ENCODE results near the gene ZC3HAV1L.
"Not testable (repeated sequence)": the region's sequence is repeated elsewhere in the genome, so short reads cannot be mapped to it uniquely, and the experiment has no call there.

The ZC3HAV1L gene

DNA sequence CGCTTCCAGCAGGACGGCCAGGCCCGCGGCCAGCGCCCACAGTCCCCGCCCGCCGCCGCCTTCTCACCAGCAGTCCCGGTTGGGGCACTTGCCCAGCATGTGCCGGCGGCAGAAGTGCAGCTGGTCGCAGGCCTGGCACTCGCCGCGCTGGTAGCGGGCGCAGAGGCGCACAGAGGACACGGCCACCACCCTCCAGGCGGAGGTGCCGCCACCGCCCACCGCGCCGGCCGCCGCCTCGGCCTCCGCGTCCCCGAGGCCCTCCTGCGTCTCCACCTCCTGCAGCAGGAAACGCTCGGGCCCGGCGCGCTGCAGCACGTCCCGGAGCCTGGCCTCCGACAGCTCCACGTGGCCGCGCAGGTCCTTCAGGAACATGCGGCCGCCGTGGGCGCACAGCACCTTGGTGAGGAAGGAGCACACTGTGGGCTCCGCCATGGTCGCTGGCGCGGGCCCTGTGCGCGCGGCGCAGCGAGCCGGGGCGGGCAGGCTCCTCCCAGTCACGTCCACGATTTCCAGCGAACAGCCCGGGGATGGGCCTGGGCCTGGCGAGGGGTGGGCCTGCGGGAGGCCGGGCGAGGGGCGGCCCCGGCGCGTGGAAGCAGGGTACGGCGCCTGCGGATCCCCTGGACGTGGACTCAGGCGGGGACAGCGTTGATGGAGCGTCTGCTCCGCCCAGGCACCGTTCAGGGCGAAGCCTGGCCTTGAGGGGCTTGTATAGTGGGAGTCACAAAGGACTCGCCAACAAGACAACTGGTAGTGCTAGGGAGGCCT is at the start of gene ZC3HAV1L:
ZC3HAV1L (minus strand) TSS at position 457 of the 768 bp plus-strand sequence; CDS start at position 432, 25 bp downstream.
- in situ Hi-C loops (cut with HindIII; ENCODE audit: low pct_ligation_motif_present, low pct_unique_long_range_greater_than_20kb, low sequenced_read_pairs), result no loop called here
- DNase-seq, result peak; percentile 81

DNA sequence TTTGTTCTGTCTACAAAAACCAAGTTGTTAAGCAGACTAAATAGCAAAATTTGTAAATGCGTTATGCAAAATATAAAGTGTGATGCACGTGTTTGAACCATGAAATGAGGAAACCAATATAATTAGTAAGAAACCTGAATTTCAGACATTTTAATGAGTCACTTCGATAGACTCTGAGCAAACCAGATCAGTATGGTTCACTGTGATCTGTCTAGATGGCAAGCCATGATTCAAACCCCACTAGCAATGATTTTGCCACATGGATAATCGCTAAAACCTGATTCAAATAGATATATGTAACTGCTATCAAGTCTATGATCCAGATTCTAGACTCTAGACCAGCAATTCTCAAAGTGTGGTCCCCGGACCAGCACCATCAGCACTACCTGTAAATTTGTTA is 48.9 kb upstream of the ZC3HAV1L start:
- in situ Hi-C loops (cut with HindIII; ENCODE audit: low pct_ligation_motif_present, low pct_unique_long_range_greater_than_20kb, low sequenced_read_pairs), result no loop called here
- no peak for DNase-seq

GRCh38 chr7:139081584-139081983 is 45.7 kb upstream of the ZC3HAV1L start:
- in situ Hi-C loops (cut with HindIII; ENCODE audit: low pct_ligation_motif_present, low pct_unique_long_range_greater_than_20kb, low sequenced_read_pairs), result no loop called here
- DNase-seq, result no peak

GRCh38 chr7:139080905-139081304 is 45.1 kb upstream of the ZC3HAV1L start:
- in situ Hi-C loops (cut with HindIII; ENCODE audit: low pct_ligation_motif_present, low pct_unique_long_range_greater_than_20kb, low sequenced_read_pairs), result no loop called here

DNA sequence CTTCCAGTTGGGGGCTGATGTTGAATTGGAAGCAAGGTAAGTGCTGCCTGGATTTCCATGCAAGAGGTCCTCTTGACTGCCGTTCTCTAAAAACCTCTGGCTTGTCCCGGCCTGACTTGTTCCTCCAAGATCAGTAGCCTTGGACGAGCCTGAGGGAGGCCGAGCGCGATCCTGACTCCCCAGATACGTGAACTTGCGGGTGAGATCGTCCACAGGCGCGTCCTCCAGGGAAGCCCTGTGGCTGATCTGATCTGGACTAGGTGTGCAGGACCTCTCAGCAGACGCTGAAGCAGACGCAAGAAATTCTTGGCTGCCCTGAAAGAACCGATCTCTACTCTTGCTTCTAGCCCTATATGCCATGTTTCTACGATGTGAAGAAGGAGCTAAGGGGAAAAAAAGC is 44.0 kb upstream of the ZC3HAV1L start:
- in situ Hi-C loops (cut with HindIII; ENCODE audit: low pct_ligation_motif_present, low pct_unique_long_range_greater_than_20kb, low sequenced_read_pairs), result no loop called here

More at GRCh38 chr7:139080905-139081304, 45.1 kb upstream of the ZC3HAV1L start:
- DNase-seq, result no peak

DNA sequence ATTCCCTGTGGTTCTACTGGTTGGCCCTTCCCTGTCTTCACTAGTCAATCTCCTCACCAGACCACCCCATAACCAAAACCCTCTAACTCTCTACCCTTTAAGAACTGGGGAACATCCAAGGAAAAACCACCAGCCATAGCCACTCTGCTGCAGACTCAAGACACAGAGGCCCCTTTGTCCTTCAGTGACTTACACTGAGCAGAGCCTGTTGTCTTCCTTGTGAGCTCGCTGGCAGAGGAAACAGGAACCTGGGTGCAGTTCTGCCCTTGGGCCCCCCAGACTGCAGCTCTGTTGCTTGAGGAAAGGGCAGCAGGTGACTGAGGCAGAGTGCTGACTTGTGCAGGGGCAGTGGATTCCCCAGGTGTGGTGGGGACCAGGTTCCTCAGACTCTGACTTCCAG is 43.1 kb upstream of the ZC3HAV1L start:
- in situ Hi-C loops (cut with HindIII; ENCODE audit: low pct_ligation_motif_present, low pct_unique_long_range_greater_than_20kb, low sequenced_read_pairs), result no loop called here
- no peak for DNase-seq

More for the DNA sequence above, 44.0 kb upstream of the ZC3HAV1L start:
- DNase-seq, result no peak

DNA sequence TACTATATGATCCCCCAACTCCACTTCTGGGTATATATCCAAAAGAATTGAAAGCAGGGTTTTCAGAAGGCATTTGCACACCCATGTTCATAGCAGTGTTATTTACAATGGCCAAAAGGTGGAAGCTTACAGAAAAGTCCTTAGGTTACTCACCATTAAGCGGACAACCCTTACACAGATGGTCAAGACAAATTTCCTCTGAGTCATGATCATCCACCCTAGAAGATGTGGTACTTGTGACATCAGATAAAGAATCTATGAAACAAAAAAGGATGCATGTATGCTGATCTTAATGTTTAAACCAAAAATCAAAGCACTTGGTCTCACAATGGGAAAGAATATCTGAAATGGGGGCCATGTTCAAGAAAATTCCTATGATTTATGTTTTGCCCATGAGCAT is 42.6 kb upstream of the ZC3HAV1L start:
- in situ Hi-C loops (cut with HindIII; ENCODE audit: low pct_ligation_motif_present, low pct_unique_long_range_greater_than_20kb, low sequenced_read_pairs), result no loop called here

GRCh38 chr7:139077706-139078105 is 41.9 kb upstream of the ZC3HAV1L start:
- DNase-seq; in situ Hi-C loops (cut with HindIII; ENCODE audit: low pct_ligation_motif_present, low pct_unique_long_range_greater_than_20kb, low sequenced_read_pairs): not testable (repeated sequence)

More for the DNA sequence above, 42.6 kb upstream of the ZC3HAV1L start:
- DNase-seq, result no peak

GRCh38 chr7:139075871-139076686 is 40.2 kb upstream of the ZC3HAV1L start:
- no peak for DNase-seq
- in situ Hi-C loops (cut with HindIII; ENCODE audit: low pct_ligation_motif_present, low pct_unique_long_range_greater_than_20kb, low sequenced_read_pairs), result no loop called here

- DNase-seq, result peak; percentile 88
- in situ Hi-C loops (cut with HindIII; ENCODE audit: low pct_ligation_motif_present, low pct_unique_long_range_greater_than_20kb, low sequenced_read_pairs), result no loop called here
Measured at GRCh38 chr7:139075031-139075652, 39.3 kb upstream of the ZC3HAV1L start.

GRCh38 chr7:139072796-139073195 is 37.0 kb upstream of the ZC3HAV1L start:
- no peak for DNase-seq
- in situ Hi-C loops (cut with HindIII; ENCODE audit: low pct_ligation_motif_present, low pct_unique_long_range_greater_than_20kb, low sequenced_read_pairs), result no loop called here

- in situ Hi-C loops (cut with HindIII; ENCODE audit: low pct_ligation_motif_present, low pct_unique_long_range_greater_than_20kb, low sequenced_read_pairs), result no loop called here
- DNase-seq, result no peak
Measured at GRCh38 chr7:139071680-139072079, 35.8 kb upstream of the ZC3HAV1L start.

DNA sequence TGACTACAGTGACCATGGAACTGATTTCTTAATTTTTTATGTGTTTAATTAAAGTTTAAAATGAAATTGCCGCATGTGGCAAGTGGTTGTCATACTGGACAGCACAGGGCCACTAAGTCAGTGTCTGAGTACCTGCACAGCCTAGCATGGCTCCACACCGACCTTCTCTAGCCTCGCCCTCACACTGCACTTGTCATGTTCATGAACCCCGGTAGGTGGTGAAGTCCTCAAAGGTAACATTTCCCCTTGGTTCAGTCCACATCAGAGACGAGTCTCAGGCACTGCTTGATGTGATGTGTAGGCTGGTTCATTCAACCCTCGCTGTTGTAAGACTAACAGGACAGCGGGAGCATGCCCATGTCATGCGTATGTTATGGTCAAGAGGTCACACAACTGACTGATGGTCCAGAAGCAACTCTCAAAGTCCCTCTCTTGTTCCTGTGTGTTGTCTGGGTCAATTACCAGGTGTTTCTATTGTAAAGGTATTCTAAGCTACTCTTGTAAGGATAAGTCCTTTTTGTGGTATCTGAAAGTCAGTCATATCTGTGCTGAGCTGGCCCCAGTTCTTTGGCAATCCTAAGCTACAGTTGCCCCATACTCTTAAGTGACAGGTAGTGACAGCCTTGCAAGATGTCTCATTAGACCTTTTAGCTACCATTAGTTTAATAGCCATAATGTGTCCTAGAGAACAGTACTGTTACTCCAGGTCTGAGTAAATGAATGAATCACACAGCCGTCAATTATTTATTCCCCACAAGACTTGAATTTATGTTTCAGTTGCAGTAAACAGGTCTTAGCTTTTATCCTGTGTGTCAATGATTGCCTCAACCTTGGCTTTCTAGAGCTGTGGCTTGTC is 32.9 kb upstream of the ZC3HAV1L start:
- no peak for DNase-seq
- in situ Hi-C loops (cut with HindIII; ENCODE audit: low pct_ligation_motif_present, low pct_unique_long_range_greater_than_20kb, low sequenced_read_pairs), result no loop called here

- in situ Hi-C loops (cut with HindIII; ENCODE audit: low pct_ligation_motif_present, low pct_unique_long_range_greater_than_20kb, low sequenced_read_pairs), result no loop called here
Measured at GRCh38 chr7:139066315-139066714, 30.5 kb upstream of the ZC3HAV1L start.

GRCh38 chr7:139065323-139065722 is 29.5 kb upstream of the ZC3HAV1L start:
- in situ Hi-C loops (cut with HindIII; ENCODE audit: low pct_ligation_motif_present, low pct_unique_long_range_greater_than_20kb, low sequenced_read_pairs), result no loop called here
- DNase-seq, result no peak

More at GRCh38 chr7:139066315-139066714, 30.5 kb upstream of the ZC3HAV1L start:
- no peak for DNase-seq

- in situ Hi-C loops (cut with HindIII; ENCODE audit: low pct_ligation_motif_present, low pct_unique_long_range_greater_than_20kb, low sequenced_read_pairs), result no loop called here
- no peak for DNase-seq
Measured at GRCh38 chr7:139061416-139061815, 25.6 kb upstream of the ZC3HAV1L start.

GRCh38 chr7:139060695-139061237 is 24.9 kb upstream of the ZC3HAV1L start:
- in situ Hi-C loops (cut with HindIII; ENCODE audit: low pct_ligation_motif_present, low pct_unique_long_range_greater_than_20kb, low sequenced_read_pairs), result no loop called here
- DNase-seq, result no peak

DNA sequence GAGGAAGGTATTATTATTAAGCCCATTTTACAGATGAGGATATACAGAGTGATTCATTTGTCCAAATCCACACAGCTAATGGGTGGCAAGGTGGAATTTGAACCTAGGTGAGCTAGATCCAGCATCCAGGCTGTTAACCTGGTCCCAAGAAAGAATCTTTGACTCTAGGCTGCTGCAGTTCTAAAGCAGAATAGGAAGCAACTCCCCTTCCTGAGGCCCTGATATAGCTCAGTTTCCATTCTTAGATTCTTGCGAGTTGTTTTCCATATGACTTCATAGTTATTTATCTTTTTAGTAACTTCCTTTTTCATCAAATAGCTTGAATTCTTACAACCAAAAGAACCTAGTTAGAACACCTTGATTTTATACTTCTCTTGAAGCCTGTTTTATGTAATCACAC is 24.1 kb upstream of the ZC3HAV1L start:
- no peak for DNase-seq
- in situ Hi-C loops (cut with HindIII; ENCODE audit: low pct_ligation_motif_present, low pct_unique_long_range_greater_than_20kb, low sequenced_read_pairs), result no loop called here

All from ACHN (cell line).